Mesodermal cell (in vitro differentiated cells): ENCODE results near the gene PLA2G4C.

Experiments used
- H3K27ac ChIP-seq: 2 replicates; pipeline ENCODE4 v1.7.0; 2013; ENCODE audit warnings: mild to moderate bottlenecking, low read depth, low read length, moderate library complexity; ENCODE audit not compliant: severe bottlenecking
- H3K36me3 ChIP-seq: 2 replicates; pipeline ENCODE4 v1.7.1; 2013; ENCODE audit warnings: mild to moderate bottlenecking, low read length, moderate library complexity; ENCODE audit not compliant: control insufficient read depth, insufficient read depth
- H3K4me1 ChIP-seq: one replicate; pipeline ENCODE4 v1.7.1; 2013; ENCODE audit warnings: mild to moderate bottlenecking, low read length; ENCODE audit not compliant: insufficient read depth, control insufficient read depth, poor library complexity, severe bottlenecking
- H3K4me3 ChIP-seq: 2 replicates; pipeline ENCODE4 v1.7.0; 2013; ENCODE audit warnings: low read length, control low read depth, mild to moderate bottlenecking; ENCODE audit not compliant: insufficient read depth, poor library complexity, severe bottlenecking; ENCODE audit errors: extremely low read depth
- H3K9me3 ChIP-seq: 2 replicates; pipeline ENCODE4 v1.7.1; 2013; ENCODE audit warnings: mild to moderate bottlenecking, low read length, moderate library complexity; ENCODE audit not compliant: control insufficient read depth
- WGBS, 2 experiments: methylation state at CpG; one replicate each; pipeline ENCODE4 v1.1.5; 2013; ENCODE audit warnings: missing lambda C conversion rate in 2 of 2; ENCODE audit not compliant: insufficient coverage in 2 of 2; 5-methylcytosine and 5-hydroxymethylcytosine counted together

PLA2G4C gene

GRCh38 chr19:48135411-48135810 is 24.8 kb upstream of the PLA2G4C start:
- H3K4me1 ChIP-seq = no peaks in the 10 kb centered on the region
- H3K36me3 ChIP-seq = peaks cover 59% of the 10 kb centered on the region
- no peaks in the 10 kb centered on the region for H3K9me3 ChIP-seq
- H3K4me3 ChIP-seq = no peak overlapping the region
- no peak overlapping the region for H3K27ac ChIP-seq
- 88 to 95% methylated on average over 6 to 8 of the region's 8 CpGs for WGBS, 2 experiments

- Histone ChIP-seq H3K4me3 (no peak overlapping the region), H3K27ac (no peak overlapping the region), H3K36me3 (peaks cover 69% of the 10 kb centered on the region), H3K4me1 (no peaks in the 10 kb centered on the region), H3K9me3 (no peaks in the 10 kb centered on the region)
- 92 to 96% methylated on average over 4 to 6 of the region's 6 CpGs for WGBS, 2 experiments
These were observed 22.5 kb upstream of the PLA2G4C start for GRCh38 chr19:48133094-48133493.

GRCh38 chr19:48127561-48127960 is 16.9 kb upstream of the PLA2G4C start:
- Histone ChIP-seq H3K4me1 (peaks cover 11% of the 10 kb centered on the region), H3K36me3 (peaks cover 74% of the 10 kb centered on the region), H3K9me3 (no peaks in the 10 kb centered on the region), H3K27ac (no peak overlapping the region), H3K4me3 (no peak overlapping the region)
- WGBS, 2 experiments = 96 to 100% methylated on average over 5 of the region's 6 CpGs

- WGBS, 2 experiments = 76 to 89% methylated on average over 10 to 12 of the region's 12 CpGs
- no peak overlapping the region for H3K4me3 ChIP-seq
- H3K4me1 ChIP-seq = peaks cover 16% of the 10 kb centered on the region
- peaks cover 67% of the 10 kb centered on the region for H3K36me3 ChIP-seq
- H3K27ac ChIP-seq = peak overlapping the region; percentile 4
- no peaks in the 10 kb centered on the region for H3K9me3 ChIP-seq
These were observed 13.5 kb upstream of the PLA2G4C start for GRCh38 chr19:48123907-48124651.

GRCh38 chr19:48122421-48122820 is 11.8 kb upstream of the PLA2G4C start:
- WGBS, 2 experiments = 93 to 96% methylated on average over 10 to 14 of the region's 14 CpGs
- H3K4me1 ChIP-seq = peaks cover 16% of the 10 kb centered on the region

GRCh38 chr19:48121909-48122371 is 11.3 kb upstream of the PLA2G4C start:
- WGBS, 2 experiments = 83 to 89% methylated on average over 9 to 10 of the region's 10 CpGs
- Histone ChIP-seq H3K4me3 (no peak overlapping the region), H3K9me3 (no peaks in the 10 kb centered on the region), H3K27ac (peak overlapping the region; percentile 1), H3K4me1 (peaks cover 16% of the 10 kb centered on the region), H3K36me3 (peaks cover 67% of the 10 kb centered on the region)

More at GRCh38 chr19:48122421-48122820, 11.8 kb upstream of the PLA2G4C start:
- Histone ChIP-seq H3K36me3 (peaks cover 67% of the 10 kb centered on the region), H3K9me3 (no peaks in the 10 kb centered on the region), H3K27ac (peak overlapping the region; percentile 1), H3K4me3 (no peak overlapping the region)

- no peak overlapping the region for H3K27ac ChIP-seq
- H3K4me3 ChIP-seq = no peak overlapping the region
- H3K4me1 ChIP-seq = peaks cover 16% of the 10 kb centered on the region
- 90 to 93% methylated on average over 13 to 14 of the region's 14 CpGs for WGBS, 2 experiments
- no peaks in the 10 kb centered on the region for H3K9me3 ChIP-seq
- H3K36me3 ChIP-seq = peaks cover 66% of the 10 kb centered on the region
These were observed 10.4 kb upstream of the PLA2G4C start for GRCh38 chr19:48121066-48121465.

GRCh38 chr19:48120505-48120904 is 9.9 kb upstream of the PLA2G4C start:
- Histone ChIP-seq H3K36me3 (peaks cover 72% of the 10 kb centered on the region), H3K4me1 (peaks cover 16% of the 10 kb centered on the region), H3K9me3 (no peaks in the 10 kb centered on the region), H3K27ac (no peak overlapping the region), H3K4me3 (no peak overlapping the region)
- 100% methylated on average over 1 of the region's 2 CpGs for WGBS, 2 experiments

- Histone ChIP-seq H3K36me3 (peaks cover 71% of the 10 kb centered on the region), H3K4me3 (no peak overlapping the region), H3K4me1 (peaks cover 14% of the 10 kb centered on the region), H3K27ac (no peak overlapping the region), H3K9me3 (no peaks in the 10 kb centered on the region)
- 86 to 94% methylated on average over 8 of the region's 11 CpGs for WGBS, 2 experiments
These were observed 7.5 kb upstream of the PLA2G4C start for GRCh38 chr19:48118131-48118517.

- H3K27ac ChIP-seq = no peak overlapping the region
- H3K4me1 ChIP-seq = peaks cover 9% of the 10 kb centered on the region
- 78 to 93% methylated on average over 4 to 7 of the region's 12 CpGs for WGBS, 2 experiments
- no peaks in the 10 kb centered on the region for H3K9me3 ChIP-seq
- peaks cover 66% of the 10 kb centered on the region for H3K36me3 ChIP-seq
- no peak overlapping the region for H3K4me3 ChIP-seq
These were observed 7.0 kb upstream of the PLA2G4C start for GRCh38 chr19:48117515-48118130.
